ENCODE measurements around the gene PLEKHS1.

- TF ChIP-seq MEF2A (IDR thresholded peaks at IDR 0.05; ENCODE audit: borderline replicate concordance, low read depth): no peak
- TF ChIP-seq POLR2AphosphoS5 (IDR thresholded peaks at IDR 0.05; ENCODE audit: low read depth, low read length): no peak
- no peak for TF ChIP-seq CTCF (IDR thresholded peaks at IDR 0.05)
- TF ChIP-seq EP300 (IDR thresholded peaks at IDR 0.05; ENCODE audit: borderline replicate concordance in 1 of 2, low read depth in 1 of 2, low read length in 1 of 2): no peak
- no peak for TF ChIP-seq REST (IDR thresholded peaks at IDR 0.05; ENCODE audit: low read depth, low read length)
- no peak for TF ChIP-seq CHD2 (IDR thresholded peaks at IDR 0.05; ENCODE audit: low read length, partially characterized antibody)
These were observed 70.7 kb downstream of the PLEKHS1 start for GRCh38 chr10:113822174-113822573.

Measured in SK-N-SH (cell line).